NCI-H82 (cell line): ENCODE measurements around the gene STXBP6.

ENCODE experiments used
- DNase-seq: peaks from one replicate; lab custom pipeline; 2025; lab: John Stamatoyannopoulos, UW

STXBP6 gene

GRCh38 chr14:25049568-25050268, at the start of gene STXBP6:
TSS of gene STXBP6 (minus strand) at chr14:25050147. CDS start at chr14:24974818, 75,329 bp downstream.
- DNase-seq: peak; percentile 60

- no peak for DNase-seq
Observed at GRCh38 chr14:25097120-25097519, 47.2 kb upstream of the STXBP6 start.

- DNase-seq: no peak
Observed at GRCh38 chr14:25095736-25096437, 45.9 kb upstream of the STXBP6 start.

- no peak for DNase-seq
Observed at GRCh38 chr14:25094171-25094907, 44.4 kb upstream of the STXBP6 start.

GRCh38 chr14:25092258-25092740, 42.4 kb upstream of the STXBP6 start:
- no peak for DNase-seq

- DNase-seq: no peak
Observed at GRCh38 chr14:25090716-25091454, 40.9 kb upstream of the STXBP6 start.

GRCh38 chr14:25090256-25090655, 40.3 kb upstream of the STXBP6 start:
- DNase-seq: no peak

GRCh38 chr14:25089496-25089895, 39.5 kb upstream of the STXBP6 start:
- no peak for DNase-seq

GRCh38 chr14:25086821-25087396, 37.0 kb upstream of the STXBP6 start:
- no peak for DNase-seq

GRCh38 chr14:25086081-25086480, 36.1 kb upstream of the STXBP6 start:
- no peak for DNase-seq

- no peak for DNase-seq
Observed at GRCh38 chr14:25080682-25081081, 30.7 kb upstream of the STXBP6 start.

- DNase-seq: no peak
Observed at GRCh38 chr14:25079311-25079710, 29.4 kb upstream of the STXBP6 start.

GRCh38 chr14:25074099-25074685, 24.2 kb upstream of the STXBP6 start:
- DNase-seq: no peak

GRCh38 chr14:25069879-25070278, 19.9 kb upstream of the STXBP6 start:
- DNase-seq: peak; percentile 24

GRCh38 chr14:25067600-25067999, 17.7 kb upstream of the STXBP6 start:
- DNase-seq: no peak

- no peak for DNase-seq
Observed at GRCh38 chr14:25062022-25062321, 12.0 kb upstream of the STXBP6 start.

- DNase-seq: no peak
Observed at GRCh38 chr14:25056688-25057078, 6.7 kb upstream of the STXBP6 start.

GRCh38 chr14:25055992-25056687, 6.2 kb upstream of the STXBP6 start:
- DNase-seq: no peak

GRCh38 chr14:25055005-25055404, 5.1 kb upstream of the STXBP6 start:
- DNase-seq: no peak

- DNase-seq: no peak
Observed at GRCh38 chr14:25053585-25053984, 3.6 kb upstream of the STXBP6 start.

GRCh38 chr14:25052921-25053320, 3.0 kb upstream of the STXBP6 start:
- no peak for DNase-seq
